Measurements from ENCODE around the gene USP43. TPM values are rescaled to one million over a fixed set of nuclear protein-coding genes. Genes with fewer than 3 reads are reported as not detected.

USP43 gene
- total RNA-seq, 1 donor from 2014 or later = 7.0 TPM

DNA sequence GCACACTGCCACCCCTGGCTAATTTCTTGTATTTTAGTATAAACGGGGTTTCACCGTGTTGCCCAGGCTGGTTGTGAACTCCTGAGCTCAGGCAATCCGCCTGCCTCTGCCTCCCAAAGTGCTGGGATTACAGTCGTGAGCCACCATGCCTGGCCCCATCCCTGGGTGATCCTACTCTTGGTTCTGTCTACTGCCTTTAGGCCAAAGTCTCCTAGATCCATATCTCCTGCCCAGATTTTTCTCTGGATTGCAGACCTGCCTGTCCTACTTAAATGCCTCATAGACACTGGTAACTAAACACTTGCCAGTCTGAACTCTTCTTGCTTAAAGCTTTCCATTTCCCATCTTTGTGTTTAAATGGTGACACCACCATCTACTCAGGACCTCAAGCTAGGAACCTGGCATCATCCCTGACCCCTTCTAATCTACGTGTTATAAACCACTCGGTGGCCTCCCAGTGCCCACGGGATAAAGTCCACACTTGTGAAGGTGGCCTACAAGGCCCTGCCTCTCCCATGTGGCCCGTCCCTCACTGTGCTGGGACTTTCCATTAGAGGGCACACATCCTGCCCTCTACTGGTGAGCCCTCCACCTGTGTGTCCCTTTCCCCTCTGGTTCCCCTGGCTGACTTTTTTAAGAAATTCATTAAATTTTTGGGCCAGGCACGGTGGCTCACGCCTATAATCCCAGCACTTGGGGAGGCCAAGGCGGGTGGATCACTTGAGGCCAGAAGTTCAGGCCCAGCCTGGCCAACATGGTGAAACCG lies 51.1 kb downstream of the USP43 start:
- Histone ChIP-seq H3K9ac (ENCODE audit: low read length) (no peak overlapping the region), H3K4me2 (ENCODE audit: low read length) (no peak overlapping the region), H3K36me3 (ENCODE audit: insufficient read depth, low read length) (no peaks in the 10 kb centered on the region), H3K9me3 (ENCODE audit: insufficient read depth, low read depth, low read length) (no peaks in the 10 kb centered on the region), H3K79me2 (ENCODE audit: insufficient read depth, low read length) (no peaks in the 10 kb centered on the region), H3K4me3 (ENCODE audit: insufficient read depth, low read depth, low read length) (no peak overlapping the region), H2AFZ (ENCODE audit: low read depth, low read length) (no peak overlapping the region), H3K27me3 (ENCODE audit: insufficient read depth, low read length) (no peaks in the 10 kb centered on the region), H3K27ac (ENCODE audit: low read depth, low read length) (no peak overlapping the region), H4K20me1 (ENCODE audit: insufficient read depth, low read length) (no peaks in the 10 kb centered on the region), H3K4me1 (ENCODE audit: insufficient read depth, low read length) (no peaks in the 10 kb centered on the region)
- Mint-ChIP-seq H3K9me3 (ENCODE audit: unreplicated experiment) (peaks cover 1% of the 10 kb centered on the region), H3K27ac (ENCODE audit: unreplicated experiment) (no peak overlapping the region), H3K4me3 (ENCODE audit: unreplicated experiment) (no peak overlapping the region), H3K36me3 (ENCODE audit: low read depth, unreplicated experiment) (peaks cover 31% of the 10 kb centered on the region), H3K4me1 (ENCODE audit: low read depth, unreplicated experiment) (peaks cover 5% of the 10 kb centered on the region), H3K27me3 (ENCODE audit: low read depth, unreplicated experiment) (no peaks in the 10 kb centered on the region)
- no peak for TF ChIP-seq EZH2 (IDR thresholded peaks at IDR 0.05; ENCODE audit: insufficient read depth, low read length)
- TF ChIP-seq, protein P1, sequence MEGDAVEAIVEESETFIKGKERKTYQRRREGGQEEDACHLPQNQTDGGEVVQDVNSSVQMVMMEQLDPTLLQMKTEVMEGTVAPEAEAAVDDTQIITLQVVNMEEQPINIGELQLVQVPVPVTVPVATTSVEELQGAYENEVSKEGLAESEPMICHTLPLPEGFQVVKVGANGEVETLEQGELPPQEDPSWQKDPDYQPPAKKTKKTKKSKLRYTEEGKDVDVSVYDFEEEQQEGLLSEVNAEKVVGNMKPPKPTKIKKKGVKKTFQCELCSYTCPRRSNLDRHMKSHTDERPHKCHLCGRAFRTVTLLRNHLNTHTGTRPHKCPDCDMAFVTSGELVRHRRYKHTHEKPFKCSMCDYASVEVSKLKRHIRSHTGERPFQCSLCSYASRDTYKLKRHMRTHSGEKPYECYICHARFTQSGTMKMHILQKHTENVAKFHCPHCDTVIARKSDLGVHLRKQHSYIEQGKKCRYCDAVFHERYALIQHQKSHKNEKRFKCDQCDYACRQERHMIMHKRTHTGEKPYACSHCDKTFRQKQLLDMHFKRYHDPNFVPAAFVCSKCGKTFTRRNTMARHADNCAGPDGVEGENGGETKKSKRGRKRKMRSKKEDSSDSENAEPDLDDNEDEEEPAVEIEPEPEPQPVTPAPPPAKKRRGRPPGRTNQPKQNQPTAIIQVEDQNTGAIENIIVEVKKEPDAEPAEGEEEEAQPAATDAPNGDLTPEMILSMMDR (IDR thresholded peaks at IDR 0.05; ENCODE audit: insufficient read depth, low read depth, low read length) = no peak
- no peak for FAIRE-seq
- DNase-seq (ENCODE audit: low read depth) = no peak

DNA sequence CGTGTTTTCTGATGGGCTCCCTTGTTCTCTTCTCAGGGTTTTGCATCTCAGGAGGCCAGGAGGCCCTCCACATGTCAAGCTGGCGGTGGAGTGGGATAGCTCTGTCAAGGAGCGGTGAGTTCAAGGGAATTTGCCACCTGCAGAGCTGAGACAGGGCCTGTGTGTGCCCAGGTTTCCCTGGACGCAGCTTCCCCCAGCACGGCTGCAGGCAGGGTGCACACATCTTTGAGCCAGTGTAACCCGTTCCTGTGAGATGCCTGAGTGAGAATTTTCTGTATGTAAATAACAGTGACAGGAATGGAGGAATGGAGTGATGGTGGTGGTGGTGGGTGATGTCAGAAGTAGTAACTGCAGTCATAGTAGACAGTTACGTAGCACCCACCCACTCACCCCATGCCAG lies 54.8 kb downstream of the USP43 start:
- H4K20me1 ChIP-seq (ENCODE audit: insufficient read depth, low read length) = no peaks in the 10 kb centered on the region
- H3K4me3 Mint-ChIP-seq (ENCODE audit: unreplicated experiment) = no peak overlapping the region
- H3K9me3 Mint-ChIP-seq (ENCODE audit: unreplicated experiment) = peaks cover 1% of the 10 kb centered on the region

More for the DNA sequence above, 54.8 kb downstream of the USP43 start:
- FAIRE-seq (no peak), DNase-seq (ENCODE audit: low read depth) (no peak)
- H3K4me2 ChIP-seq (ENCODE audit: low read length) = no peak overlapping the region
- no peaks in the 10 kb centered on the region for H3K36me3 ChIP-seq (ENCODE audit: insufficient read depth, low read length)
- no peak overlapping the region for H3K27ac ChIP-seq (ENCODE audit: low read depth, low read length)
- Mint-ChIP-seq H3K27me3 (ENCODE audit: low read depth, unreplicated experiment) (no peaks in the 10 kb centered on the region), H3K36me3 (ENCODE audit: low read depth, unreplicated experiment) (peaks cover 34% of the 10 kb centered on the region), H3K4me1 (ENCODE audit: low read depth, unreplicated experiment) (peaks cover 9% of the 10 kb centered on the region), H3K27ac (ENCODE audit: unreplicated experiment) (no peak overlapping the region)
- TF ChIP-seq, protein P1 (IDR thresholded peaks at IDR 0.05; ENCODE audit: insufficient read depth, low read depth, low read length) = no peak
- TF ChIP-seq EZH2 (IDR thresholded peaks at IDR 0.05; ENCODE audit: insufficient read depth, low read length) = no peak
- H3K79me2 ChIP-seq (ENCODE audit: insufficient read depth, low read length) = no peaks in the 10 kb centered on the region
- H3K9ac ChIP-seq (ENCODE audit: low read length) = no peak overlapping the region
- no peaks in the 10 kb centered on the region for H3K4me1 ChIP-seq (ENCODE audit: insufficient read depth, low read length)
- H3K9me3 ChIP-seq (ENCODE audit: insufficient read depth, low read depth, low read length) = no peaks in the 10 kb centered on the region
- H3K4me3 ChIP-seq (ENCODE audit: insufficient read depth, low read depth, low read length) = no peak overlapping the region
- no peak overlapping the region for H2AFZ ChIP-seq (ENCODE audit: low read depth, low read length)
- H3K27me3 ChIP-seq (ENCODE audit: insufficient read depth, low read length) = no peaks in the 10 kb centered on the region

Data from astrocyte (in vitro differentiated cells and primary cell).